ENCODE results near the gene CYTIP.

DNA sequence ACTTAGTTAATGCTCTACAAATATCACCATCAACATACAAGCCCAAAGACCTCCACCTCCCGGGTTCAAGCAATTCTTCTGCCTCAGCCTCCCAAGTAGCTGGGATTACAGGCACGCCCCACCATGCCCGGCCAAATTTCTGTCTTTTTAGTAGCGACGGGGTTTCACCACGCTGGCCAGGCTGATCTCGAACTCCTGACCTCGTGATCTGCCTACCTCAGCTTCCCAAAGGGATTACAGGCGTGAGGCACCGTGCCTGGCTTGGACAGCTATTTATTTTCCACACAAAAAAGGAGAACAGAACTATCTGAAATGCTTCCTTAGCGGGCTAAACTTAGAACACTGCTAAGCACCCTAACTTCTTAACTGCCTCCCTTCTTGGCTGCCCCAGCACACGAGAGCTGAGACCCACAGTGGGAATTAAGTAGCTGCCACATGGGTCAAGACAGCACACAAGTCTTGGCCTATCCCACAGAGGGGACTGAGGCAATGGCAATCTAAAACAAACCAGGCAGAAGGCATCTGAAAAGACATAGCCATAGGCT, 24.8 kb downstream of the CYTIP start:
- TF ChIP-seq, protein P1, sequence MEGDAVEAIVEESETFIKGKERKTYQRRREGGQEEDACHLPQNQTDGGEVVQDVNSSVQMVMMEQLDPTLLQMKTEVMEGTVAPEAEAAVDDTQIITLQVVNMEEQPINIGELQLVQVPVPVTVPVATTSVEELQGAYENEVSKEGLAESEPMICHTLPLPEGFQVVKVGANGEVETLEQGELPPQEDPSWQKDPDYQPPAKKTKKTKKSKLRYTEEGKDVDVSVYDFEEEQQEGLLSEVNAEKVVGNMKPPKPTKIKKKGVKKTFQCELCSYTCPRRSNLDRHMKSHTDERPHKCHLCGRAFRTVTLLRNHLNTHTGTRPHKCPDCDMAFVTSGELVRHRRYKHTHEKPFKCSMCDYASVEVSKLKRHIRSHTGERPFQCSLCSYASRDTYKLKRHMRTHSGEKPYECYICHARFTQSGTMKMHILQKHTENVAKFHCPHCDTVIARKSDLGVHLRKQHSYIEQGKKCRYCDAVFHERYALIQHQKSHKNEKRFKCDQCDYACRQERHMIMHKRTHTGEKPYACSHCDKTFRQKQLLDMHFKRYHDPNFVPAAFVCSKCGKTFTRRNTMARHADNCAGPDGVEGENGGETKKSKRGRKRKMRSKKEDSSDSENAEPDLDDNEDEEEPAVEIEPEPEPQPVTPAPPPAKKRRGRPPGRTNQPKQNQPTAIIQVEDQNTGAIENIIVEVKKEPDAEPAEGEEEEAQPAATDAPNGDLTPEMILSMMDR (IDR thresholded peaks at IDR 0.05): no peak
- TF ChIP-seq POLR2A (IDR thresholded peaks at IDR 0.05): no peak
